Right renal pelvis (tissue), 4 donors: Measurements from ENCODE around the gene IL17D. TPM values are rescaled to one million over a fixed set of nuclear protein-coding genes. Genes with fewer than 3 reads are reported as not detected.

Experiments used
- DNase-seq, 4 donors: peaks; one replicate each; pipeline ENCODE4 v3.0.0-alpha.2; 2013; ENCODE audit warnings: low read depth in 4 of 4, low spot score in 3 of 4, missing footprints in 1 of 4
- polyA plus RNA-seq, 4 donors: library from polyadenylated mRNA; unstranded; fragments of 120-200 nt; gene quantifications; one replicate each; pipeline ENCODE4 v1.2.1, GENCODE V29; 2013; ENCODE audit not compliant: insufficient read length in 4 of 4

The IL17D gene
- polyA plus RNA-seq, 4 donors = 10.1 to 11.6 (median 11.0) TPM

DNA sequence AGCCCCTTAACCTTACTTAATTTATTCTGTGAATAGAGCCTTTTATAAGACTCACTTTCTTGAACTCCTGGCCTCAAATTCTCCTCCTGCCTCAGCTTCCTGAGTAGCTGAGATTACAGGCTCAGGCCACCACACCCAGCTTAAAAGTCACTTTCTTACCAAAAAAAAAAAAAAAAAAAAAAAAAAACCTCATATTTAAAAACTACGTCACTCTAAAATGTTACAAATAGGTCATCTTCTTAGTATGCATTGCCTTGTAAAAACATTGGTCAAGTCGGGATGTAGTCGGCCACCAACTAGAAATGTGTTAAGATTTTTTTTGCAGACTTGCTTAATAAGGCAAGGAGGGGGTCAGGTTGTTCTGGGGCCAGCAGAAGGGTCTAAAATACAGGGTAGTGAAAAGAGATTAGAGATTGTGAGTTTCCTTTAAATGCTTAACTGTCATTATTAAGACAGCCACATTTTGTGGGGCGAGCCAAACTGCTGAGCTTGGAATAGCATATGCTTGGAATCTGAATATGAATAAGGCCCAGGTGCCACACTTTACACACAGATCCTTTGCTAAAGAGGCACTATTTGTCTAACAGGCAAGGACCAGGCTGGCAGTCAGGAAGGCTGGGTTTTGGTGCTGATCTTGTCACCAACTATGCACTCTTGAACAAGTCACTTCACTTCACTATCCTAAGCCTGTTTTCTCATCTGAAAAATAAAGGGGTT, 16.5 kb upstream of the IL17D start:
- DNase-seq = no peak

DNA sequence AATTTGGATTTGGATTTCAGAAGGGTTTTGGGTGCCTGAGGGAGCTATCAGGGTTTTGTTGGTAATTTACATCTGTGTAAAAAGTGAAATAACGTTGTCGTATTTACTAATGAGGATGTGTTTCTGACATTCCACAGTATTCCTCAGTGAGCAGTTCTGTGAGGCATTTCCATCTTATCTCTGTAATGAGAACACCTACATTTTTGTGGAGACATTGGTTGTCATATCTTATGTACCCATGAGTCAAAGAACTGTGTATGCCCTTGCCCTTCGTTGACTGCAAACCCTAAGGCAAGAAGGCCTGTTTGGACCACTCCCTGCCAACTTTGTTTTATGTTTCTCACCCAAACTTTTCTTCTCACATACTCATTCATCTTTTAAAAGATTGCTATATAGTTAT, 14.2 kb upstream of the IL17D start:
- DNase-seq = no peak

DNA sequence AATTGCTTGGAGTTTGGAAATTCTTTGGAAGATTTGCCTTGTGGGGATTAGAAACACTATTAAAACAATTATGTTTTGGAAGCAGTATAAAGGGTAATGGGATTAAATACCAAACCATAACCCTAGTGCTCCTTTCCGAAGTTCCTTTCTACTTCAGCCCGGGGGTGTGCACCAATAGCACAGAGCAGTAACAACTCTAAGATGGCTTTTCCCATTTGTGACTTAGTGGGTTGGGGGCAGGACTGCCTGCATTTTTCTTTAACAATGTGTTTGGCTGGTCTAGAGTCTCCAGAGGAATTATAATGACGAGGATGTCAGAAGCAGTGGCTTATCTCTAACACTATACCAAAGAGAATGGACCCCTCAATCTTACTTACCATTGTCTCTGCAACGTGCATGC, 11.9 kb upstream of the IL17D start:
- DNase-seq = no peak

DNA sequence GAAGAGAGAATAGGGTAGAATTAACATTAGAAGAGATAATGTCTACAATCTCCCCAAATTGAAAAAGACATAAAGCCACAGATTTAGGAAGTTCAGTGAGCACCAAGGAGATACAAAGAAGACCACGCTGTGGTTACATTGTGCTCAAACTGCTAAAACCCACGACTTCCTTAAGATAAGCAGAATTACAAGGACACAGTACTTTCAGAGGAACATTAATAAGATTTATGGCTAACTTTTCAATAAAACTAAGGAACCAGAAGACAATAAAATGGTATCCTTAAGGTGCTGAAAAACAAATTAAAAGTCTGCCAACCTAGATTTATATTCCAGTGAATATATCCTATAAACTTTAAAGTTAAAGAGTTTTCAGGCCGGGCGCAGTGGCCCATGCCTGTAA, 7.4 kb upstream of the IL17D start:
- DNase-seq = no peak

DNA sequence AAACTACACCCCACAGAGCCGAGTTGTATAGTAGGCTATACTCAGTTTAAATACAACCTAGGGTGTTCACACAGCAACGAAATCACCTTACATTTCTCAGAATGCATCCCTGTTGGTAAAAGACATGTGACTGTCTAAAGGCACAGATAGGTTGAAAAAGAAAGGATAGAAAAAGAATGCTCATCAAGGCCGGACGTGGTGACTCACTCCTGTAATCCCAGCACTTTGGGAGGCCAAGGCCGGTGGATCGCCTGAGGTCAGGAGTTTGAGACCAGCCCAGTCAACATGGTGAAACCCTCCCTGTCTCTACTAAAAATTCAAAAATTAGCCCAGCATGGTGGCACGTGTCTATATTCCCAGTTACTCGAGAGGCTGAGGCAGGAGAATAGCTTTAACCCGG, 3.8 kb upstream of the IL17D start:
- DNase-seq = no peak

DNA sequence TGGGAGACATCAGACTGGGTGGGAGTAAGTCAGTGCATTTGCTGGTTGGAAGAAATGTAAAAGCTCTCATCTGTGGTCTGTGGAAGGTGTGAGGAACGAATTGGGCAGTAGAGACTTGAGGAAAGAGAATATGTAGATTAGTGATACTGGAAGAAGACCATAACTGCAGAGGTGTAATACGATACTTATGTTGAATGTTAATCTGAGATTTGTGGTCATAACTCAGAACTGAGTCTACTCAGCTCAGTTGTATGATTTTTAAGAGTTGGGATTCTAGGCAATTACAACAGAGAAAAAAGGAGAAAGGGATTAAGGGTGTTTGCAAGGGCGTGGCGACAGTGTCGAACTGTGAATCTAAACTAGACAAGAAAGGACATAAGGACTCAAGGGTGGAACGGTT, 3.2 kb upstream of the IL17D start:
- DNase-seq = no peak

DNA sequence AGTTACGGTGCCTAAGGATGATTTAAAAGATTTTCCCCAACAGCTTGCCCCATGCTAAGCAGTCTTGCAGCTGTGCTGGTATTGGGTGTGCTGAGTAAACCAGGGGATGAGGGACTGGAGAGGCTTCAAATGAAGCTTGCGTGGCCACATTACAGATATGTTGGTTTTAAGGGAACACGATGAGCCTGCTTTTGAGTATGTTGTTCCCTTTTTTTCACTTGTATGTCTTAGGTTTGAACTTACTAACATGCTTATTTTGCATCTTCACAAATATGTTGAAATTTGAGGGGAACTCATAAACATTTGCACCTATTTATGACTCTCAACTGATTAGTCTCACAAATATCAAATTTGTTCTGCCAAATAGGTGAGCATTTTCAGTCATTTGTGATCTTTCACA, 2.0 kb upstream of the IL17D start:
- no peak for DNase-seq

DNA sequence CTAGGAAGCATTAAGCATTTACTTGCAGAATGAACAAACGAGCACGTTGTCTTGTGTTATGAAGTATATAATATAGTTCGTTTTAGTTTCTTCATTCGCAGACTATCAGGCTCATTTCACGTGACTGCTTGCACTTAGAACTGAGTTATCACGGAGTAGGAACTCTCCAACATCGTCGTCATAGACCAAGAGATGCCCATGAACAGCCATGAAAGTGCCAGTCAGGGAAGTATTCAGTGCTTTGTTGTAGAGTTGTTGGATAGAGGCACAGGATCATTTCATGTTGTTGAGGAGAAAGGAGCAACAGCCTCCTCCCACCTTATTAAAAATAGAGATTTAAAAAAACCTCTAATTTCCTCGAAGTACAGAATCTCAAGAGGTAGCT, 977 bp upstream of the IL17D start:
- no peak for DNase-seq

DNA sequence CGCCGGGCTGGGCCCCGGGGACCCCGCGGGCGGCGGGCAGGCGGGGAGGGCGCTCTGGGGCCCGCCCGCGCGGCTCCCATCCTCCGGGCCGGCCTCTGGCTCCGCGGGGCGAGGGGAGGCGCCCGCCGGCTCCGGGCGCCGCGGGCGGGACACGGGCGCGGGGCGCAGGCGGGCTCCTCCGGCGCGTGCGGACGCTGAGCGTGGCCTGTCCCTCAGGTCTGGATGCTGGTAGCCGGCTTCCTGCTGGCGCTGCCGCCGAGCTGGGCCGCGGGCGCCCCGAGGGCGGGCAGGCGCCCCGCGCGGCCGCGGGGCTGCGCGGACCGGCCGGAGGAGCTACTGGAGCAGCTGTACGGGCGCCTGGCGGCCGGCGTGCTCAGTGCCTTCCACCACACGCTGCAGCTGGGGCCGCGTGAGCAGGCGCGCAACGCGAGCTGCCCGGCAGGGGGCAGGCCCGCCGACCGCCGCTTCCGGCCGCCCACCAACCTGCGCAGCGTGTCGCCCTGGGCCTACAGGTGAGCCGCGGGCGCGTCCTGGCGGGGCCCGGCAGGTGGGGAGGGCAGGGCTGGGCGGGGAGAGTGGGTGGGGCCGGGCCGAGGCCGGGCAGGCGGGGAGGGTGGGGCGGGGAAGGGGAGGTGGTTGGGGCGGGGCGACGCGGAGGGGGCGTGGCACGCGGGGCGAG, 420 bp downstream of the IL17D start:
- peak in 3 of 4 donors; percentile 55 to 71 (median 64) for DNase-seq

DNA sequence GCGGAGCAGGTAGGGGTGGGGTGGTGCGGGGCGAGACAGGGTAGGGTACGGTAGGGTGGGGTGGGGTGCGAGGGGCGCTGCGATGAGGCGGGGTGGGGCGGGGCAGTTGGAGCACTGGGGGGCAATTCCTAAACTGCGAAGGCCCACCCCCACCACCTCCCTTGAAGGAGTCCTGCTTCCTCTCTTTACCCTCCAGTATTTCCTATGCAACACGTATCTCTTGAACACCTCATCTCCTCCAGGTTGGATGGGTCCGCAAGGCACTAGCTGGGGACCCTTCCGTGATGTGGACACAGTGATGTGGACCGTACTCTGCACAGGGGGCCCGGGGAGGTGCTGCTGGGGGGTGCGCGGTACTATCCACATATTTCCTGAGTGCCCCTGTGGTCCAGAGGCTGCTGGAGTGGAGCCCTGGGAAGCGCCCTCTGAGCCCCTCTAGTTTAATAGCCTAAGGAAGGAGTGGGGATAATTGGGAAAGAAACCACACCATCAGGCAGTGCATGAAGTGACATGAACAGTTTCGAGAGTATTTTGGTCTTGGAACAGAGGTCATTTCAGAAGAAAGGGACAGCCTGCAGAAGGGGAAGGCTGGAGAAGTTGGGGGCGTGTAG, 1.1 kb downstream of the IL17D start:
- DNase-seq = no peak

DNA sequence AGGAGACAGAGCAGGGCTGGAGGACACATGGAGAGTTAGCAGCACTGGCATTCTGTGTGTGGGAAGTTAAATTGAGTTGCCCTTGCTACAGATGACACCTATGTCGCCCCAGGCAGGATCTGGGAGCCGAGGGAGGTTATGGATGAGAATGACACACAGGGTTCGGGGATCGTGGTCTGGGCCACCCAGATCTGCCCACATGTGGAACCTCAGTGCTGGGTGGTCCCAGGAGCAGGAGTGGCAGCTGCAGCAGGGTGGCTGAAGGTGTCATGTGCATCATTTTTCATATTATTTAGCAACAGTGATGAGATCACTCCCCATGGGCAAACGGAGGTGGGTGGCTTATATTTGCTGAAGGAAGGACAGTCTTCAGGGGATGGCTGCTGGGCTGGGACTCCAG, 3.2 kb downstream of the IL17D start:
- DNase-seq = no peak

DNA sequence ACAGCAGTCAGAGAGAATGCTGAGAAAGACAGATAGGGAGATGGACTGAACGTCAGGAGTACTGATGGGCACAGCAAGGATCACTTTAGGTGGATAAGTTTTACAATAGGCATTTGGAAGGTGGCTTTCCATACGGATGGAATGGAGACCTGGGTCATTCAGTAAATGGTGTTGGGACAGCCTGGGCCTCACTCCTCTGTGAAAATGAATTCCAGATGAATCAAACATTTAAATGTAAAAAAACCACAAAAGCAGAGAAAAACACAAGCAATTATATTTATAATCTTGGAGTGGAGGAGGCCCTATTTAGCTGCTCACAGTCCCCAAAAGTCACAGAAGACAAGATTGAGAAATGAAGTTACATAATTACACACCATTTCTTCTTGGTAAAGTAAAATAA, 4.7 kb downstream of the IL17D start:
- DNase-seq = no peak

DNA sequence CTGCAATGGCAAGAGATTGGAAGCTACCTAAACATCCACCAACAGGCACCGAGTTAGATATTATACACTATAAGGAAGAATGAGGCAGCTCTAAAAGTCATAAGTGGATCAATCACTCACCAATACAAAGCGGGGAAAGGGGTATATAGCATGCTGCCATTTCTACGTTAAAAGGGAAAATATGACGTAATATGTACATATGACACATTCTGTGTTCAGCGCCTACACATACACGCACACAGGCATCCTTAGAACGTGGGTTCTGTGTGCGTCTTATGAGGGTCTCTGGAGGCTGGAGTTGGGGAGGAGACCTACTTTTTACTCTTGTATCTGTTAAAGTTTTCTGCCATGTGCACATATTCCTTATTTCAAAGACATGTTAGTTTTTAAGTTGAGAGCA, 5.9 kb downstream of the IL17D start:
- DNase-seq = no peak

DNA sequence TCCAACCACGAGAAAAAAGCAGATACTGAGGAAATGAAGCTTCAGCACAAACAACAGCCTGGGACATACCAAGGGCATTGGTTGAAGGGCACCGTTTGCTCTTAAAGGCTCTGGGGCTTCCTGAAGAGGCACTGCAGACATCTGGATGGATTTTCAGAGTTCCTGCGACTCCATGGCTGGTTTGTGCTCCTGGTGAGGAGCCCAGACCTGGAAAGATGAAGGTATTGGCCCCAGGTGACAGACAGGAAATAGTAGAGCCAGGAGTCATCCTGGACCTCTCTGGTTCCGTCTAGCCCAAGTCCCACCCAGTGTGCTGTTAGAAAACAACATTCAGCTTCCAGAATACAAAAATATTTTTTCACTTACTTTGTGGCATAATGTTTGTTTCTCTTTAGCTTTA, 6.3 kb downstream of the IL17D start:
- DNase-seq = no peak

DNA sequence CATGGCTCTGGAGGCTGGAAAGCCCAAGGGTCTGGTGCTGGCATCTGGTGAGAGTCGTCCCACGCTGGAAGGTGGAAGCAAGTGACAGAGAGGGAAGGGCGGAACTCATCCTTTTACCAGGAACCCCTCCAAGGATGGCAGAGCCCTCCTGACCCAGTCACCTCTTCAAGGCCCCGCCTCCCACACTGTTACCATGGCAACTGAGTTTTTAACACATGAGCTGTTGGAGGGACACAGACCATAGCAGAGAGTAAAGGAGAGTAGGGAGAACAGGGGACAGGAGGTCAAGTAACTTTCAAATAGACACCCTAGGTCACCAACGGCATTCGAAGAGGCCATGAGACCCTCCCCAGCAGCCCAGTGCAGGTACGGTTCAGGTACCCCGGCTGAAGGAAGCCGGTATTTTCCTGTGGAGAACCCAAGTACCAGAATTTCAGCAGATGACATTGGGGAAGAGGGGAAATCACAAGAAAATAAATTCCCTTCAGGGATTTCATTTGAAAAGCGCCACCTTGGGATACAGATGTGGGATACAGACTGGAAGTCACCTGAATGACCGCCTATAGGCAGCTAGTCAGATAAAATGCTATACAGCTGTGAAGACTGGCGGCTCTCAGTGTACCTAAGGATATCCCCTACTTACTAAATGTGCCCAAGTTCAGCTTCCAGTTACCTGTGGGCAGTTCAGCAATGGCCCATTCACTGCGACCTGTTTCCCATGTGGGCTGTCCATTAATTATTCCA, 8.0 kb downstream of the IL17D start:
- DNase-seq = no peak

DNA sequence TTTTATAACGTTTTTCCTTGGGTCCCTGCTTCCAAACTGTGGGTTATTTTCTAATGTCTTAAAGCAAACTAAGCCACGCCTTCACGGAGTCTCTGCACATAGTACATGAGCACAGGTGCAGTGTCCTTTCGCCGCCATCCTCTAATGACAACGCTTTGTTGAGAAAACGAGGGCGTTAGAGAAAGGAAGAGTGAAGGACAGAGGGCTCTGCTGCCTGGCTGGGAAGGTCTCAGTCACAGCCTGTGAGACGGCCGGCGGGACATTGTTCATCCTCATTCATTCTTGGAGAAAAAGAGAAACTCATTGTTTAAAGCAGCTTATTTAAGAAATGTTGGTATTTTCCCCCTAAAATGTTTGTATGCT, 9.5 kb downstream of the IL17D start:
- DNase-seq = no peak

DNA sequence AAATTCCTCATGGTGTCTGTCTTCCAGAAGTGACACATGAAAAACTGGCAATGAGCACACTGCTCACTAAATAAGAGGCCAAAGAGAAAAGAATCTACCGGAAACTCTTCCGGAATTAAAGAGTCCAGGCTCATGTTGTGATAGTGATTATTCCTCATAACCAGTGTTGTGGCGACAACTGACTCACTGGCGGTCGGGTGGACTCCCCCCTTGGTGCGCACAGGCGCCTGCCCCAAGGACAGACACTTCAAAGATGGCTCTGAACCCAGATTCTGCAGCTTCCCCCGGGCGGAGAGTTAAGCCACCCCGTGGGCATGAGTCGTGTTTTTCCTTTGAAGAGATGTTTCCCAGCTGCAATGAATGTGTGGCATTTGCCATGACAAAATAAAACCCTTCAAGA, 10.3 kb downstream of the IL17D start:
- DNase-seq = no peak

DNA sequence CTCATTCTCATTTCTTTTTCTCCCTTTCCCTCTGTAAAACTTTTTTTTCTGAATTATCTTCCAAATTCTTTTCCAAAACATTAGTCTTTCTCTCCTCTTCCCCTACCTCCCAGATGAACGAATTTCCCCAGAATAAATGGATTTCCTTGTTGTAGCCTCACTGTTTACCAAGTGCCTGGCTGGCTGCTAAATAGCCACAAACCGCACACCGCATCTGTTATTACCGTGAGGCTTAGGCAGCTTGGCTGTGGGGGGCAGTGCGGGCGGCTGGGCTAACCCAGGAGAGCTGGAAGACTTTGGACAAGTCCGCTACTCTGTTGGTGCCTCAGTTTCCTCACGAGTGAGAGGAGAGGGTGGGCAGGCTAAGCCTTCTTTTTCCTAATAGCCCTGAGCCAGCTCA, 10.7 kb downstream of the IL17D start:
- DNase-seq = no peak

DNA sequence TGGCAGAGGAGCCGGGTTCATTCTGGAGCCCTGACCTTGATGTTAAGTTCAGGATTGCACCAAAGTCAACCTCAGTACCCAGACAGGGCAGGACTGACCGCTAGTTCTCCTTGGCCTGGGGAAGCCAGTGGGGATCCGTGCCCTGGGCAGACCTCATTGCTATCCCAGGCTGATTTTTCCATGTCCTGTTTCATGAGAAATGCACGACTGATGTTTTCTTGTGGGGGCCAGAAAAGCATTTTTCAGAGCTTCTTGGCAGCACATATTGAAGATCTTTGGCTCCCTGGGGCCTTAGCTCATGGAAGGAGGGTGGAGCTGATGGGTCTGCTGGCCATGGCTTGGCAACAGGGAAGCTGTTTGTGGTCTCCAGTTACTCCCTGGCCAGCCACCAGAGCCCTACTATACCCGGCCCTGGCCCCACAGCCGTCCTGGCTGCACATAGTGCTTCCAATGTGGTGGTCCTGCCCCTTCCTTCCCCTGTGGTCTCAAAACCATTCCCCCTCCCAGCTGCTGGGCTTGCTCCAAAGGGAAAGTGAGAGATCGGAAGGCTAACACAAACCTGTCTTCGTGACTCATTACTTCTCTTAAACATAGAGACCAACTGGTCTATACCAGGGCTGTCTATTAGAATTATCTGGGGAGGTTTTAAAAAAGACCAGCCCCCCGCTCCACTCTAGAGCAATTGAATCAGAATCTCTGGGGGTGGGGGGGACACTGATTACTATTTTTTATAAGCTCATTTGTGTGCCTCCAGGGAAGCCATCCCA, 11.2 kb downstream of the IL17D start:
- DNase-seq = no peak

DNA sequence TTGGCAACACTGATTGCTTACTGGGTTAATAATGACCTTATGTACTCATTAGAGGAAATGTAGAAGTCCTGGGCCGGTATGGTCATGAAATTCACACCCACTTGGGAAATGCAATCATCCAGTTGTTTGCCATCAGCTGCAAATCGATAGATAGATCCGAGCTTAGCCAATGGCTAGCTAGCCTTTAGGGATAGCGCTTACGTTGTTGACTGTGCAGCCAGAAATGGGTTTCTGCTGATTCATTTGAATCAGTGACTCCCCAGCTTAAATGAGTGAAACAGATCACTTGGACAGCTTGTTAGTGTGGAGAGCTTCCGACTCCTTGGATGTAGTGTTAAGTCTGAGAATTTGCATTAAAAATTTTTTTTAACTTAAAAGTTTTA, 11.8 kb downstream of the IL17D start:
- no peak for DNase-seq

DNA sequence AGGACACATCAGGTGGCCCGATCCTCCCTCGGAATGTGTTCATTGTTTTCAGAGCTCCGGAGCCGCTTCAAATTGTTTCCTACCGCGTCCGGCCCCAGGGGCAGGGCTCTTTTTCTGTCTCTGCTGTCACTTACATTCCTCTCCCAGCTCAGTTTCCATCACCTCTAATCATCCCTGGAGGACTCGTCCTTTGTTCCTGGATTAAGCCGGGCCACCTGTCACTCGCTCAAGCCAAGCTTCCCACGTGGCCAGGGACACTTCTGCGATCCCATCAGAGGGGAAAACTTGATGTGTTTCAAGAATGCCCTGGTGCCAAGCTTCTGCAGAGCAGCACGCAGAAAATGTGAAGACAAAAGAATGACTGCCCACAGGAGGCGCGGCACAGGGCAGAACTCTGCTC, 13.5 kb downstream of the IL17D start:
- no peak for DNase-seq
